HepG2 (cell line): Measurements from ENCODE around the gene C14orf93. TPM values are rescaled to one million over a fixed set of nuclear protein-coding genes. Genes with fewer than 3 reads are reported as not detected.

ENCODE experiments used
- ELF1 ChIP-seq: sonication (generic); formaldehyde crosslinking; IDR thresholded peaks from 2 replicates; pipeline ENCODE4 v1.4.0; 2020; ENCODE audit warnings: missing genetic modification reagents
- HDAC2 ChIP-seq: sonication (generic); formaldehyde crosslinking; IDR thresholded peaks from 2 replicates; pipeline ENCODE4 v1.4.0; 2020; ENCODE audit warnings: missing genetic modification reagents
- NR1H2 ChIP-seq: sonication (generic); formaldehyde crosslinking; IDR thresholded peaks from 2 replicates; pipeline ENCODE4 v1.8.1; 2022; ENCODE audit warnings: low read depth, missing genetic modification reagents, borderline replicate concordance
- NR3C1 ChIP-seq: sonication (generic); formaldehyde crosslinking; IDR thresholded peaks from 2 replicates; pipeline ENCODE4 v1.4.0; 2020; ENCODE audit warnings: missing genetic modification reagents
- POLR2G ChIP-seq: fragments of 200-400 bp; formaldehyde crosslinking; IDR thresholded peaks from 2 replicates; pipeline ENCODE4 v1.6.1; 2018; ENCODE audit warnings: mild to moderate bottlenecking, low read depth, low read length, moderate library complexity
- SETDB1 ChIP-seq: sonication (generic); formaldehyde crosslinking; IDR thresholded peaks from 2 replicates; pipeline ENCODE4 v1.5.1; 2020; ENCODE audit warnings: missing genetic modification reagents, mild to moderate bottlenecking, borderline replicate concordance
- THYN1 ChIP-seq: sonication (generic); formaldehyde crosslinking; IDR thresholded peaks from 2 replicates; pipeline ENCODE4 v1.8.1; 2023; ENCODE audit warnings: low read depth, mild to moderate bottlenecking, moderate library complexity, missing genetic modification reagents, borderline replicate concordance
- ZNF430 ChIP-seq: sonication (generic); formaldehyde crosslinking; IDR thresholded peaks from 2 replicates; pipeline ENCODE4 v1.9.0; 2021; ENCODE audit warnings: mild to moderate bottlenecking, missing genetic modification reagents
- ZNF468 ChIP-seq: sonication (generic); formaldehyde crosslinking; IDR thresholded peaks from 2 replicates; pipeline ENCODE4 v1.8.0; 2022; ENCODE audit warnings: mild to moderate bottlenecking, moderate library complexity, missing genetic modification reagents
- polyA plus RNA-seq, 8 experiments: library from polyadenylated mRNA; depleted of rRNA in 3 of 8; stranded (reverse) in 7 of 8; unstranded in 1 of 8; fragments of >200 nt; fragmentation: Illumina TruSeq in 4 of 8; extraction: Trizol in 4 of 8; gene quantifications; 2 replicates each; pipeline versions ENCODE4 v1.2.1 to v1.2.3, GENCODE V29; 2011 to 2016; ENCODE audit warnings: low read depth in 4 of 8, missing spikeins in 1 of 8, mixed read lengths in 1 of 8; ENCODE audit not compliant: insufficient read depth in 1 of 8
- total RNA-seq, 5 experiments: library from RNA; depleted of rRNA; stranded (reverse); fragments of >200 nt; fragmentation: Illumina TruSeq; extraction: Trizol; gene quantifications; 2 replicates each; pipeline ENCODE4 v1.2.3, GENCODE V29; 2016; ENCODE audit warnings: low read depth in 1 of 5
- TF ChIP-seq, protein P1 (sequence below): sonication (generic); formaldehyde crosslinking; IDR thresholded peaks from 2 replicates; pipeline ENCODE4 v1.9.0; 2021; ENCODE audit warnings: missing genetic modification reagents, borderline replicate concordance
- TF ChIP-seq, protein P2 (sequence below): sonication (generic); formaldehyde crosslinking; IDR thresholded peaks from 2 replicates; pipeline ENCODE4 v1.4.0; 2020; ENCODE audit warnings: low read depth, mild to moderate bottlenecking, missing genetic modification reagents
- TF ChIP-seq, protein P3 (sequence below): sonication (generic); formaldehyde crosslinking; IDR thresholded peaks from 2 replicates; pipeline ENCODE4 v1.4.0; 2020; ENCODE audit warnings: missing genetic modification reagents, borderline replicate concordance
- TF ChIP-seq, protein P4 (sequence below): IDR thresholded peaks from 2 replicates; pipeline ENCODE4 v1.6.1; 2012; ENCODE audit warnings: low read length, improper control_type of control experiment
- TF ChIP-seq, protein P5 (sequence below): sonication (generic); formaldehyde crosslinking; IDR thresholded peaks from 2 replicates; pipeline ENCODE4 v1.4.0; 2020; ENCODE audit warnings: mild to moderate bottlenecking, missing genetic modification reagents

C14orf93 gene
- total and polyA plus RNA-seq, 2 of the 13 experiments (the other 11 are each of a cell fraction or from before 2014, with no cell fraction given) = 11.4 to 22.5 TPM

DNA sequence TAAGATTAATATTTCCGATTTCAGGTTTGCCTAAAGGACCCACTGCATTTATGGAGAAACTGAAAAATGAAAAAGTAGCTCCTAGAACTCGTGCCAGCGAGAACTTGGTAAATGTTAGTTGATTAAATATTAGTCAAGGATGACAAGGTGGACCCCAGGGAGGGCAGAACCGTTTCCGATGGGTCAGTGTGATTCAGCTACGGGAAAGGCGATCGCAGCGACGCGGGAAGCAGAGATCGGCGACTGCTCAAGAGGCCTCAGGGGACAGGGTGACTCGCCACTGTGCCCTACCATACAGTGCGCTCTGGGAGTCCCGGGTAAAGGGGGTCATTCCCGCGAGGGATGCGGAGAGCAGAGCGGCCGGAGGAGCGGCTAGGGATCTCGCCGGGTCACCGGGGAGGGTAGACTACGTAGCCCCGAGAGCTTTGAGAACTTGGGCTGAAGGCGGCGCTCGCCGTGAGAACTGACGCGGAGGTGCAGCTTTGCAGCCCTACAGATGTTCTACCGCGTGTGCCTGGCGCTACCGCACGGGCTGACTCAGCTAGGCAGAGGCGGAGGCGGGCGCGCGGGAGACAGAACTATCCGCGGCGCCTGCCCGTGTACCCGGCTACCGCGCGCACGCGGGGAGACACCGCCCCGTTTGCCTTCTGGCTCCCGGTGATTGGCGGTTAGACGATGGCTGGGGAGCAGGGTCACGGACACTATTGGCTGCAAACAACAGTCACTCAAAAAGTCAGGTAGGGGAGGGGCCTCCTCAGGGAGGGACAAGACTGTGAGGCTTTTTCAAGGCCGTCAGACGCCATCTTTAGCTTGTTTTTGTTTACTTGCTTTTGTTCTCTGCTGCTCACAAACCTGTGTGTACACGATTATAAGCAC is 3.2 kb downstream of the C14orf93 start (continued):
- TF ChIP-seq, protein P1, sequence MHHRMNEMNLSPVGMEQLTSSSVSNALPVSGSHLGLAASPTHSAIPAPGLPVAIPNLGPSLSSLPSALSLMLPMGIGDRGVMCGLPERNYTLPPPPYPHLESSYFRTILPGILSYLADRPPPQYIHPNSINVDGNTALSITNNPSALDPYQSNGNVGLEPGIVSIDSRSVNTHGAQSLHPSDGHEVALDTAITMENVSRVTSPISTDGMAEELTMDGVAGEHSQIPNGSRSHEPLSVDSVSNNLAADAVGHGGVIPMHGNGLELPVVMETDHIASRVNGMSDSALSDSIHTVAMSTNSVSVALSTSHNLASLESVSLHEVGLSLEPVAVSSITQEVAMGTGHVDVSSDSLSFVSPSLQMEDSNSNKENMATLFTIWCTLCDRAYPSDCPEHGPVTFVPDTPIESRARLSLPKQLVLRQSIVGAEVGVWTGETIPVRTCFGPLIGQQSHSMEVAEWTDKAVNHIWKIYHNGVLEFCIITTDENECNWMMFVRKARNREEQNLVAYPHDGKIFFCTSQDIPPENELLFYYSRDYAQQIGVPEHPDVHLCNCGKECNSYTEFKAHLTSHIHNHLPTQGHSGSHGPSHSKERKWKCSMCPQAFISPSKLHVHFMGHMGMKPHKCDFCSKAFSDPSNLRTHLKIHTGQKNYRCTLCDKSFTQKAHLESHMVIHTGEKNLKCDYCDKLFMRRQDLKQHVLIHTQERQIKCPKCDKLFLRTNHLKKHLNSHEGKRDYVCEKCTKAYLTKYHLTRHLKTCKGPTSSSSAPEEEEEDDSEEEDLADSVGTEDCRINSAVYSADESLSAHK (CRISPR knock-in tag) = no peak; the same call in 1 of the 2 replicates
- TF ChIP-seq POLR2G (peak; percentile 98), THYN1 (peak; percentile 97; the same call in 1 of the 2 replicates), SETDB1 (CRISPR knock-in tag) (no peak), ZNF468 (no peak), ELF1 (CRISPR knock-in tag) (peak; percentile 78), HDAC2 (CRISPR knock-in tag) (peak; percentile 99), NR1H2 (CRISPR knock-in tag) (peak; percentile 95), NR3C1 (0 out of 2 replicates have a peak, but pooled peaks have one; percentile 38), ZNF430 (CRISPR knock-in tag) (peak; percentile 100)
- TF ChIP-seq, protein P2, sequence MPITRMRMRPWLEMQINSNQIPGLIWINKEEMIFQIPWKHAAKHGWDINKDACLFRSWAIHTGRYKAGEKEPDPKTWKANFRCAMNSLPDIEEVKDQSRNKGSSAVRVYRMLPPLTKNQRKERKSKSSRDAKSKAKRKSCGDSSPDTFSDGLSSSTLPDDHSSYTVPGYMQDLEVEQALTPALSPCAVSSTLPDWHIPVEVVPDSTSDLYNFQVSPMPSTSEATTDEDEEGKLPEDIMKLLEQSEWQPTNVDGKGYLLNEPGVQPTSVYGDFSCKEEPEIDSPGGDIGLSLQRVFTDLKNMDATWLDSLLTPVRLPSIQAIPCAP (CRISPR knock-in tag) = peak; percentile 90
- TF ChIP-seq, protein P3, sequence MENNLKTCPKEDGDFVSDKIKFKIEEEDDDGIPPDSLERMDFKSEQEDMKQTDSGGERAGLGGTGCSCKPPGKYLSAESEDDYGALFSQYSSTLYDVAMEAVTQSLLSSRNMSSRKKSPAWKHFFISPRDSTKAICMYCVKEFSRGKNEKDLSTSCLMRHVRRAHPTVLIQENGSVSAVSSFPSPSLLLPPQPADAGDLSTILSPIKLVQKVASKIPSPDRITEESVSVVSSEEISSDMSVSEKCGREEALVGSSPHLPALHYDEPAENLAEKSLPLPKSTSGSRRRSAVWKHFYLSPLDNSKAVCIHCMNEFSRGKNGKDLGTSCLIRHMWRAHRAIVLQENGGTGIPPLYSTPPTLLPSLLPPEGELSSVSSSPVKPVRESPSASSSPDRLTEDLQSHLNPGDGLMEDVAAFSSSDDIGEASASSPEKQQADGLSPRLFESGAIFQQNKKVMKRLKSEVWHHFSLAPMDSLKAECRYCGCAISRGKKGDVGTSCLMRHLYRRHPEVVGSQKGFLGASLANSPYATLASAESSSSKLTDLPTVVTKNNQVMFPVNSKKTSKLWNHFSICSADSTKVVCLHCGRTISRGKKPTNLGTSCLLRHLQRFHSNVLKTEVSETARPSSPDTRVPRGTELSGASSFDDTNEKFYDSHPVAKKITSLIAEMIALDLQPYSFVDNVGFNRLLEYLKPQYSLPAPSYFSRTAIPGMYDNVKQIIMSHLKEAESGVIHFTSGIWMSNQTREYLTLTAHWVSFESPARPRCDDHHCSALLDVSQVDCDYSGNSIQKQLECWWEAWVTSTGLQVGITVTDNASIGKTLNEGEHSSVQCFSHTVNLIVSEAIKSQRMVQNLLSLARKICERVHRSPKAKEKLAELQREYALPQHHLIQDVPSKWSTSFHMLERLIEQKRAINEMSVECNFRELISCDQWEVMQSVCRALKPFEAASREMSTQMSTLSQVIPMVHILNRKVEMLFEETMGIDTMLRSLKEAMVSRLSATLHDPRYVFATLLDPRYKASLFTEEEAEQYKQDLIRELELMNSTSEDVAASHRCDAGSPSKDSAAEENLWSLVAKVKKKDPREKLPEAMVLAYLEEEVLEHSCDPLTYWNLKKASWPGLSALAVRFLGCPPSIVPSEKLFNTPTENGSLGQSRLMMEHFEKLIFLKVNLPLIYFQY (CRISPR knock-in tag) = peak; percentile 98
- TF ChIP-seq, protein P4, sequence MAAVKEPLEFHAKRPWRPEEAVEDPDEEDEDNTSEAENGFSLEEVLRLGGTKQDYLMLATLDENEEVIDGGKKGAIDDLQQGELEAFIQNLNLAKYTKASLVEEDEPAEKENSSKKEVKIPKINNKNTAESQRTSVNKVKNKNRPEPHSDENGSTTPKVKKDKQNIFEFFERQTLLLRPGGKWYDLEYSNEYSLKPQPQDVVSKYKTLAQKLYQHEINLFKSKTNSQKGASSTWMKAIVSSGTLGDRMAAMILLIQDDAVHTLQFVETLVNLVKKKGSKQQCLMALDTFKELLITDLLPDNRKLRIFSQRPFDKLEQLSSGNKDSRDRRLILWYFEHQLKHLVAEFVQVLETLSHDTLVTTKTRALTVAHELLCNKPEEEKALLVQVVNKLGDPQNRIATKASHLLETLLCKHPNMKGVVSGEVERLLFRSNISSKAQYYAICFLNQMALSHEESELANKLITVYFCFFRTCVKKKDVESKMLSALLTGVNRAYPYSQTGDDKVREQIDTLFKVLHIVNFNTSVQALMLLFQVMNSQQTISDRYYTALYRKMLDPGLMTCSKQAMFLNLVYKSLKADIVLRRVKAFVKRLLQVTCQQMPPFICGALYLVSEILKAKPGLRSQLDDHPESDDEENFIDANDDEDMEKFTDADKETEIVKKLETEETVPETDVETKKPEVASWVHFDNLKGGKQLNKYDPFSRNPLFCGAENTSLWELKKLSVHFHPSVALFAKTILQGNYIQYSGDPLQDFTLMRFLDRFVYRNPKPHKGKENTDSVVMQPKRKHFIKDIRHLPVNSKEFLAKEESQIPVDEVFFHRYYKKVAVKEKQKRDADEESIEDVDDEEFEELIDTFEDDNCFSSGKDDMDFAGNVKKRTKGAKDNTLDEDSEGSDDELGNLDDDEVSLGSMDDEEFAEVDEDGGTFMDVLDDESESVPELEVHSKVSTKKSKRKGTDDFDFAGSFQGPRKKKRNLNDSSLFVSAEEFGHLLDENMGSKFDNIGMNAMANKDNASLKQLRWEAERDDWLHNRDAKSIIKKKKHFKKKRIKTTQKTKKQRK = no peak
- TF ChIP-seq, protein P5, sequence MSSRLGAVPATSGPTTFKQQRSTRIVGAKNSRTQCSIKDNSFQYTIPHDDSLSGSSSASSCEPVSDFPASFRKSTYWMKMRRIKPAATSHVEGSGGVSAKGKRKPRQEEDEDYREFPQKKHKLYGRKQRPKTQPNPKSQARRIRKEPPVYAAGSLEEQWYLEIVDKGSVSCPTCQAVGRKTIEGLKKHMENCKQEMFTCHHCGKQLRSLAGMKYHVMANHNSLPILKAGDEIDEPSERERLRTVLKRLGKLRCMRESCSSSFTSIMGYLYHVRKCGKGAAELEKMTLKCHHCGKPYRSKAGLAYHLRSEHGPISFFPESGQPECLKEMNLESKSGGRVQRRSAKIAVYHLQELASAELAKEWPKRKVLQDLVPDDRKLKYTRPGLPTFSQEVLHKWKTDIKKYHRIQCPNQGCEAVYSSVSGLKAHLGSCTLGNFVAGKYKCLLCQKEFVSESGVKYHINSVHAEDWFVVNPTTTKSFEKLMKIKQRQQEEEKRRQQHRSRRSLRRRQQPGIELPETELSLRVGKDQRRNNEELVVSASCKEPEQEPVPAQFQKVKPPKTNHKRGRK (CRISPR knock-in tag) = peak; percentile 46; the same call in 1 of the 2 replicates
